Stimulated activated CD8-positive, alpha-beta memory T cell treated with anti-CD3 and anti-CD28 coated beads, Interleukin-12 subunit alpha, Interleukin-12 subunit beta, amount 100 ng/mL, for 24 hours (primary cell): ENCODE data around the gene ESR1.
"Not testable (repeated sequence)": the region's sequence is repeated elsewhere in the genome, so short reads cannot be mapped to it uniquely, and the experiment has no call there.

ENCODE experiments used
- DNase-seq: peaks from one replicate; pipeline ENCODE4 v3.0.0-alpha.2; 2020; ENCODE audit errors: extremely low read depth

Gene ESR1

DNA sequence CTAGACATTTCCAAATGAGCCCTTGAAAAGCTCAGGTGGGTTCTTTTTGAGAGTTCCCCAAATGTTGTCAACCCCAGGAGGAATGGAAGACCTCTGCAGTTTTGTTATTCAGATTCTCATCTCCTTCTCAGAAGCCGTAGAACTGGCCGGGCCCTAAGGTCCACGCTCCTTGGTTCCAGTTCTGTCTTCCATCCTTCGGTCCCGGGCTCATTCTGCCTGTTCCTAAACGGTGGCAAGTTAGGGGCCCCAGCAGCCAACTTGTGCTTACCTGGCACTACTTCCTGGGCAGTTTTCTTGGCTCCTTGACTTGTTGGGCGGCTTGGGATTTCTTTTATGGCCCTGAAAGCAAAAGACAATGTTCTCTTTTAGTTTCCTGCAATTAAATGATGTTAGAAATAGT, 6.4 kb downstream of the ESR1 start:
- DNase-seq, result no peak

DNA sequence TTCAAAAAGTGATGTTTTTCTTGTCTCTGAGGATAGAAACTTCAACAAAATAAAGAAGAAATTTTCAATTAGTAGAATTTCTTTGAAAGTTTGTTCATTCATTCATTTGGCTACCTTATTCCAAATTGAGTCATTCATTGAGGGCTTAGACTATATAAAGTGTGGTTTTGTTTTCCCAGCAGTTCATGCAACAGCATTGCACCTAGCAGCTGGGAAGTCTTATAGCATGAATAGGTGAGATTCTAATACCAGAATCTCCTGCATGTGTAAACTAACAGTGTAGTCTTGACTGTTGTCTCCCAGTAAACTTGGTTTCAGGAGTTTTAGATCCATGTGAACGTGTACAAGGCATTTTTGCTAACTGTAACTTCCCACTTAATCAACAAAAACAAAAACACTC, 7.1 kb downstream of the ESR1 start:
- DNase-seq, result no peak

DNA sequence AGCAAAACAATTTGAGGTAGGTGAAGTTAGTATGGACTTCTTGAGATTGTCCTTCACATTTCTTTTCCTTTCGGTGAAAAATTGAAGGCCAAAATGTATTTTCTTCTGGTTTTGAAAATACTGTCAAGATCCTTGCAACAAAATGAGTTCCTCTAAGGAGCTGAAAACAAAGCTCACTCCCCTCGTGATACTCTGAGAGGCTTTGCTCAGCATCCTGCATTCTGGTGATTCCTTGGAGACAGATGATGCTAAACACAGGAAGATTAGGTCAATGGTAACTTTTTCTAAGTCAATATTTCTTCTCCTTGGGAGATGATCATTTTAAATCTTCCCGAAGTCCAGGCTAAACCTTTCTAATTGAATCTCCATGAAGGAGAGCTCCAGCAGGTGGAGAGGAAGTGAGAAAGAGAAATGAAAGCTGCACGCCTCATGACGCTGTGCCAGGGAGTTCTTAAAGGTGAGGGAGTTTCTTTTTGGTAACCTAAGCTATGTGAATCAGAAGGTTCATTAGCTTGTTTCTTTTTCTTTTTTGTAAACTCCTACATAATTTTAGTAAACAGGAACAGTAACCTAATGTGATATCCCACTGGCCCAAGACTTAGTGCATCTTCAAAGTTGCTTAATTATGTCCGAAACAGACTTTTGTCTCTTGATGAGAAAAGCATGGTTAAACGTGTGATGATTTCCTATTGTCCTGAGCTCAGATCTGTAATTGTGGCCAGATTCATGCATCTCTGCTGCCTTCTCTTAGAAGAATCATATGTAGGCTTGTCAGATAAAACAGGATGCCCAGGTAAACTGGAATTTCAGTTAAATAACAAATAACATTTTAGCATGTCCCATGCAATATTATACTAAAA, 15.0 kb downstream of the ESR1 start:
- DNase-seq, result no peak

- DNase-seq, result no peak
These were observed 19.1 kb downstream of the ESR1 start for GRCh38 chr6:151826517-151827142.

GRCh38 chr6:151832710-151833109, 25.2 kb downstream of the ESR1 start:
- no peak for DNase-seq

DNA sequence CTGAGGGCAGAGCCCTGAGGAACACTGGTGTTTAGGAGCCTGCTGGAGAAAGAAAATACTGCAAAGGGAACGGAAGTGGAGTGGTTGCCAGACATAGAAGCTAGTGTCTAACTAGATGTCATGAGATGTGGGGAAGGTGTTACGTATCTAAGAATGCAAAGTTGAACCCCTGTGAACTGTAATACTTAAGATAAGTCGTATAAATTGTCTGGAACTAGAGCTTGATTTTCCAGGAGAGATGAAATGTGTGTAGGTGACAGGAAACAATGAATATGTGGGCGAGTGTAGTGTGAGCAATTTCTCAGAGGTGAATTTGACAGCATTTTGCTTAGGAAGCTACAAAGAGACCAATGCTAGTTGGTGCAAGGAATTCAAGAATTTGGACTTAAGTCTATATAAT, 27.9 kb downstream of the ESR1 start:
- DNase-seq, result no peak

DNA sequence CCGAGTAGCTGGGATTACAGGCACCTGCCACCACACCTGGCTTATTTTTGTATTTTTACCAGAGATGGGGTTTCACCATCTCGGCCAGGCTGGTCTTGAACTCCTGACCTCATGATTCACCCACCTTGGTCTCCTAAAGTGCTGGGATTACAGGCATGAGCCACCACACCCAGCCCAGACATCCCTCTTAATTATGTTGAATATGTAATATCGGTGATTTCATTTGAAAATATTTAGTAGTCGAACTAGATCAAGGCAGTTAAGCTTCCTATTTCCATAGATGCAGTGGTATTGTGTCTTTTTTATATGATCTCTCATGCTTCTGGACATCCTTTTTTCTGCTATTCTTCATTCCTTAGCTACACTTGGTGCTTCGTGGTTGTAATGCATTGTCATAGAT, 29.7 kb downstream of the ESR1 start:
- no peak for DNase-seq

DNA sequence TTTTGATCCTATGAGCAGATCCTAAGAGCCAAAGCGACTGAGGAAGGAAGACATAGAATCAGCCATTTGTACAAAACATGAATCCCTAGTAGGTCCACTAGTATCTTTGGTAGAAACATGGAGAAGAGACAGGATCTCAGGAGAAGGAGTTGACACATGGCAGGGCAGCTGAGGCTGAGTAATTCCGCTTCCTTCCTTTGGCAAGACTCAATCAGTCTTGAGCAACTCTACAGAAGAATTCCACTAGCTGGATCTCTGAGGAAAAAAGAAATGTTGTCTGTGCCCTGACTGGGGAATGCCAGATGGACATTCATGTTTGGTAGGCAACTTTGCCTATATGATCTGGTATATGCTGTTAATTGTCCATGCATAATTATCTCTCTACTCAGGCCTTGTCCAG, 35.3 kb downstream of the ESR1 start:
- no peak for DNase-seq

DNA sequence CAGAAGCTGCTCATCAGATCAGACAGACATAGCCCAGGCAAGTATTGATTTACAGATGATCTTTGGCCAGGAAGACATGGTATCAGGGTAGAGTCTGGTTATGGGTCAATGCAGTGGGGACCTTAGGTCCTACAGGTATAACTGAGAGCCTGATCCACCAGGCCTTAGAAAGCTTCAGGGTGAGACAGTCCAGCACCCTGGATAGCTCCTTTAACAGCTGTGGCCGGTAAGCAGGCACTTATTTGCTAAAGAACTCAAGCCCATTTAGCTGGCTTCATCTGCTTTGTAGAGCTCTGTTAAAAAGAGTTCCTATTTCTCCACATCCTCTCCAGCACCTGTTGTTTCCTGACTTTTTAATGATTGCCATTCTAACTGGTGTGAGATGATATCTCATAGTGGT, 39.6 kb downstream of the ESR1 start:
- DNase-seq, result no peak

GRCh38 chr6:151850479-151851003, 43.1 kb downstream of the ESR1 start:
- DNase-seq, result no peak

GRCh38 chr6:151858294-151858693, 50.8 kb downstream of the ESR1 start:
- DNase-seq, result no peak

DNA sequence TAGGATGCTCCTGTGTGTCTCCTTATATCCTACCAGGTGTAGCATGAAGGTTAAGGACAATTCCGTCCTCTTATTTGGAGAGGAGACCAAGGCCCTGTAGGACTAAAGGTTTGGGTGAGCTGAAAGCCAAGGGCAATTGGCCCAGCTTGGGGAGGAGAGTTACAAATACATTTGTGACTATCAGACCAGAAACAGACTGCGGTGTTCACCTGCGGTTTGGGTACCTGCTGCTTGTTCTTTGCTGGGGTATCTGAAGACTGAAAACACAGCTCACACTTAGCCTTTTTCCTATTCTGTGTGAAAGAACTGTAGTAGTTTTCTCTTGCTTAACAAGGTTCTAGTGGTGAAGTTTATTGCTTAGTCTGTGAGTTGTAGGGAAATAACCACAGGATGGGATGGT, 55.0 kb downstream of the ESR1 start:
- no peak for DNase-seq

DNA sequence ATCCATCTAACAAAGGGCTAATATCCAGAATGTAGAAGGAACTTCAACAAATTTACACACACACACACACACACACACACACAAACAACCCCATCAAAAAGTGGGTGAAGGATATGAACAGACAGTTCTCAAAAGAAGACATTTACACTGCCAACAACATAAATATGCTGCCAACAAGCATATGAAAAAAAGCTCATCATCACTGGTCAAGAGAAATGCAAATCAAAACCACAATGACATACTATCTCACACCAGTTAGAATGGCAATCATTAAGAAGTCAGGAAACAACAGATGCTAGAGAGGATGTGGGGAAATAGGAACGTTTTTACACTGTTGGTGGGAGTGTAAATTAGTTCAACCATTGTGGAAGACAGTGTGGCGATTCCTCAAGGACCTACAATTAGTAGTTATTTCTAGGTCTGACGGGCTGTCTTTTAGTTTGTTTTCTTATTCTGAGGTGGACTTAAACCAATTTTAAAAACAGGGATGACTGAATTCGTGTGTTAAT, 59.9 kb downstream of the ESR1 start:
- not testable (repeated sequence) for DNase-seq

DNA sequence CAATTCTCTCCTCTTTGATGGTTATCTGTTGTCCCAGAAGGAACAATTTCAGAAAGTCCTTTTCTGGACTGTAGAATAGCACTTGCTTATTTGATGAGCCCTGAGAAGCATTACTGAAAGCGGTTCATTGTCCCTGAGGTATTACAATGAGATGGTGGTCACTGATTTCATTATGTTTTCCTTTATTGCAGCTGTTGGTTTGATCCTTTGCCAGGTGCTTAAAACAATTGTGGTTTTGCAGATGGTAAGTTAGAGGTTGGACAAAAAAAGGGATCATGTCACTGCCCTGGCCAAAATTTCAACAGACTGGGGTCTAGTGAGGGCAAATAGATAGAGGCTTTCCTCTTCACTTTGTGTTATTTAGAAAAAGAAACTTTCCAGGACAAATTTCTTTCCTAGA, 61.9 kb downstream of the ESR1 start:
- DNase-seq, result no peak

DNA sequence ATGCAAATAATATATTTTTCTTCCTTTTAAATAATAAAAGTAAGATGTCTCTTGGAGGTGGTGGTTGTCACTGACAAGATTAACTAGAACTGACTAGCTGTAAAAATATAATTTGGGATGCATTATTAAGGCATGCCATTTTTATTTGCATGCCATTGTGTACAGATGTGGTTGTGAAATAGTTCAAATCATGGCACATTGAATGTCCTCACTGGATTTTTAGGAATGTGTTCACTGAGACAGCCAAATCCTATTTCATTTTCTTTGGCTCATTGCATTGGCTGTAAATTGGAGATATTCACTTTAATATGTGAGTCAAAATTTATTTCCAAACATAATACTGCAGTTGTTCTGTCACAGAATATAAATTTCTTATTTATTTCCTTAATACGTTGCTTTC, 62.3 kb downstream of the ESR1 start:
- DNase-seq, result no peak

DNA sequence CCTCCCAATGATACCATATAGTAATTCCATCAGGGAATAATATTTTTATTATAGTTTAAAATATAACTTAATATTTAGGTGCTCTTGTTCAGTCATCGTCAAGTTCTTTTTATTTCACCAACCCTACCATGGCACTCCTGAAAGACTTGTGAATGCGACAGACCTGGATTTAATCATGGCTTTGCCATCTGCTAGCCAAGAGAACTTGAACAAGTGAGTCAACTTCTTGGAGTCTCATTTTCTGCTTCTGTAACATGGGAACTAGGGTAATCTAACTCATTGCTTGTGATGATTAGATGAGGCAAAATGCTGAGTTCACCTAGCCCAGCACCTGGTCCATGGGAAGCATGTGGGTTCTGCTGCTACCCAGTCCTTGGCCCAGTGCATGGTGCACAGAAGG, 62.9 kb downstream of the ESR1 start:
- no peak for DNase-seq

GRCh38 chr6:151875524-151875923, 68.0 kb downstream of the ESR1 start:
- no peak for DNase-seq

- no peak for DNase-seq
These were observed 68.6 kb downstream of the ESR1 start for GRCh38 chr6:151876122-151876521.

- DNase-seq, result no peak
These were observed 70.0 kb downstream of the ESR1 start for GRCh38 chr6:151877458-151877857.

DNA sequence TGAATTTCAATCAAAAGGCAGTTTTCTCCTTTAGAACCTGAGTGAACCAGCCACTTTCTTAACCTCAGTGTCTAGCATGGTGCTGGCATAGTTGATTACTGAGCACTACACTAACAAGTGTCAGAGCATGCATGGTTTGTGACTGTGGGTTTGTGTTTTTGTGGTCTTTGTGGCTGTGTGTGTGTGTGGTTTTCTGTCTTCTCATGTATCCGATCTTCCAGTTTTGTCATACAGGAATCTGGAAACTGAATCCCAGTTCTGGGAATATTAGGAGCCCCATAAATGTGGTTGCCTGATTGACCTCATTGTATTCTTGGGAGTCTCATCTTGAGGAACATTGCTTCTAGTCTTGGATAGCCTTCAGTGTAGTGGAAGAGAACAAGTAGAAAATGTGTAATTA, 73.7 kb downstream of the ESR1 start:
- DNase-seq, result no peak

GRCh38 chr6:151882206-151882605, 74.7 kb downstream of the ESR1 start:
- DNase-seq, result no peak

DNA sequence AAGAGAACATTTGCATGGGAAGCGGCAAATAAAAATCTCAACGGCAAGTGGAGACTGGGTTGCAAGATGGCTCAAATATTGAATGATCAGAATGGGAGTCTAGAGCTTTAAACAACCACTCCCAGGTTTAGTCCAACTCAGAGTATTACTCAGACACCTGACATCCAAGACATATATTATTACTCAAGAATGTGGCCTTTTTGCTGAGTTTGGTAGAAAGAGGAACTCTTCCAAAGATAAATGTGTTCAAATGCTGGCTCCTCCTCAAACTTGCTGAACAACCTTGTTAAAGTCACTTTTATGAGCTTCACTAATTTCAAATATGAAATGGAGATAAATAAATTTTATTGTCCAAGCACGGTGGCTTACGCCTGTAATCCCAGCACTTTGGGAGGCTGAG, 77.8 kb downstream of the ESR1 start:
- DNase-seq, result no peak

- DNase-seq, result no peak
These were observed 84.0 kb downstream of the ESR1 start for GRCh38 chr6:151891524-151891923.
